NCI-H1092 treated with DMSO at 0.1 percent for 48 hours (cell line): ENCODE results near the gene TYW3.
"Not testable (repeated sequence)": the region's sequence is repeated elsewhere in the genome, so short reads cannot be mapped to it uniquely, and the experiment has no call there.

Experiments
- DNase-seq: peaks from one replicate; lab custom pipeline; 2025; lab: John Stamatoyannopoulos, UW

The TYW3 gene

GRCh38 chr1:74731399-74732052, 1.4 kb upstream of the TYW3 start:
- no peak for DNase-seq

GRCh38 chr1:74732071-74732946, 643 bp upstream of the TYW3 start:
- not testable (repeated sequence) for DNase-seq

- DNase-seq: peak; percentile 64
Observed at GRCh38 chr1:74733604-74734484, 892 bp downstream of the TYW3 start.

GRCh38 chr1:74737333-74737732, 4.4 kb downstream of the TYW3 start:
- no peak for DNase-seq

GRCh38 chr1:74740307-74740980, 7.5 kb downstream of the TYW3 start:
- DNase-seq: not testable (repeated sequence)

- DNase-seq: not testable (repeated sequence)
Observed at GRCh38 chr1:74745247-74745646, 12.3 kb downstream of the TYW3 start.

GRCh38 chr1:74748960-74749359, 16.0 kb downstream of the TYW3 start:
- no peak for DNase-seq

- DNase-seq: no peak
Observed at GRCh38 chr1:74753104-74753503, 20.2 kb downstream of the TYW3 start.

- DNase-seq: no peak
Observed at GRCh38 chr1:74755475-74755874, 22.5 kb downstream of the TYW3 start.

- not testable (repeated sequence) for DNase-seq
Observed at GRCh38 chr1:74756650-74757049, 23.7 kb downstream of the TYW3 start.

GRCh38 chr1:74763807-74764206, 30.9 kb downstream of the TYW3 start:
- DNase-seq: no peak

GRCh38 chr1:74766579-74766978, 33.6 kb downstream of the TYW3 start:
- DNase-seq: no peak

GRCh38 chr1:74767490-74767889, 34.5 kb downstream of the TYW3 start:
- DNase-seq: no peak

GRCh38 chr1:74771913-74772515, 39.1 kb downstream of the TYW3 start:
- DNase-seq: peak; percentile 39

- no peak for DNase-seq
Observed at GRCh38 chr1:74772945-74773344, 40.0 kb downstream of the TYW3 start.

GRCh38 chr1:74773582-74773981, 40.6 kb downstream of the TYW3 start:
- DNase-seq: no peak

GRCh38 chr1:74775735-74776134, 42.8 kb downstream of the TYW3 start:
- peak; percentile 25 for DNase-seq

GRCh38 chr1:74777525-74777924, 44.6 kb downstream of the TYW3 start:
- DNase-seq: no peak

GRCh38 chr1:74779750-74780149, 46.8 kb downstream of the TYW3 start:
- no peak for DNase-seq

- DNase-seq: no peak
Observed at GRCh38 chr1:74780594-74780993, 47.6 kb downstream of the TYW3 start.

- no peak for DNase-seq
Observed at GRCh38 chr1:74785944-74786343, 53.0 kb downstream of the TYW3 start.
